Ecto neural progenitor cell (in vitro differentiated cells): ENCODE measurements around the gene SYT6.

Experiments used
- DNase-seq: peaks from one replicate; pipeline ENCODE4 v3.0.0-alpha.2; 2018; ENCODE audit warnings: low spot score

Gene SYT6, protein sequence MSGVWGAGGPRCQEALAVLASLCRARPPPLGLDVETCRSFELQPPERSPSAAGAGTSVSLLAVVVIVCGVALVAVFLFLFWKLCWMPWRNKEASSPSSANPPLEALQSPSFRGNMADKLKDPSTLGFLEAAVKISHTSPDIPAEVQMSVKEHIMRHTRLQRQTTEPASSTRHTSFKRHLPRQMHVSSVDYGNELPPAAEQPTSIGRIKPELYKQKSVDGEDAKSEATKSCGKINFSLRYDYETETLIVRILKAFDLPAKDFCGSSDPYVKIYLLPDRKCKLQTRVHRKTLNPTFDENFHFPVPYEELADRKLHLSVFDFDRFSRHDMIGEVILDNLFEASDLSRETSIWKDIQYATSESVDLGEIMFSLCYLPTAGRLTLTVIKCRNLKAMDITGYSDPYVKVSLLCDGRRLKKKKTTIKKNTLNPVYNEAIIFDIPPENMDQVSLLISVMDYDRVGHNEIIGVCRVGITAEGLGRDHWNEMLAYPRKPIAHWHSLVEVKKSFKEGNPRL

DNA sequence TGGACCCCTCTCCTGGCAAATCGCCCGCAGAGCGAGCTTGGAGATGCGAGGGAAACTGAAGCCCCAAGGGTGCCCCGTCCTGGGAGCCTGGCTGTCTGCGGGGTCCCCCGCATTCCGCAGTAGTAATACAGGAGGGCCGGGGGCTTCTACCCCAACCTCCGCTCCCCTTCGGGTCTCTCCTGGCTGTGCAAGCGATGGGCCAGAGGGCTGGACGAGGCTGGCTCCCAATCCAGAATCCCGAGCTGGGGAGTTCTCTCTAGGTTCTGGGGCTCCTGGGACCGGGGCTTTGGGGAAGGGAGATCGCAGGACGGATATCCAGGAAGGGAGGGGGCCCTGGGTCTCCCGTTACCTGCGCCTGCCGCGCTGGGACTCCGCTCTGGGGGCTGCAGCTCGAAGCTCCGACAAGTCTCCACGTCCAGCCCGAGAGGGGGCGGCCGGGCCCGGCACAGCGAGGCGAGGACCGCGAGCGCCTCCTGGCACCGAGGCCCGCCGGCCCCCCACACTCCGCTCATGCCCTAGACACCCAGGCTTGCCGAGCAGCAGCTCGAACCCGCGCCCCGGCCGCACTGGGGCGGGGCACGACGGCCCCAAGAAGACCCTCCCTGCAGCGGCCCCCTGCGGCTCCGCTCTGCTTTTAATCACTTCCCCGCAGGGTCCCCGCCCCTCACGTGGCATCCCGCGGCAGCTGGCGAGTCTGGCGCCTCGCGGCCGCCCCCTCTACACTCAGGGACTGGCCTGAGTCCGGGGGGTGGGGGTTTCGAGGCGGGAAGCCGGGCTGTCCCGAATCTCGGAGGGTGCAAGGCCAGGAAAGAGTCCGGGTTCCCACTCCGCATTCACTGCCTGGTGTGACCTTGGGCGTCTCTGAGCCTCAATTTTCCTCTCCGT, at the start of gene SYT6:
Gene SYT6, minus strand, starts transcription at position 609 of the 885 bp plus-strand sequence. Its CDS starts 97 bp downstream, at position 512.
- DNase-seq = peak; percentile 65

DNA sequence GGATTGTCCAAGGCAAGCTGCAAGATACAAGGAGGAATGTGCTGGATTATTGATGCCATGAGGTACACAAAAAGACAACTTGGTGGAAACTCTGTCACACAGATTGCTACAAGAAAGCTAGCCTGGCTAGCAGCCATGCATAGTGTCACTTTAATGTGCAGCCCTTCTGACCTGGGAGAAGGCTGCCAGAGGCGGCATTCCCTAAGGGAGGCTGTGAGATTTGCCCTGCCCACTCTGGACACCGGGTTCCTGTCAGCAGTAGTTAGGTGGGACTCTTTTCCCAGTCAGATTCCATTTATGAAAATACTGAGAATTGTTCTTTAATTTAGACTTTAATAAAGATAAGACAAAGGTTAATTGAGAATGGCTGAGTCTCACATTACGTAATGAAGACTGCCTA, 47.8 kb upstream of the SYT6 start:
- DNase-seq = no peak

DNA sequence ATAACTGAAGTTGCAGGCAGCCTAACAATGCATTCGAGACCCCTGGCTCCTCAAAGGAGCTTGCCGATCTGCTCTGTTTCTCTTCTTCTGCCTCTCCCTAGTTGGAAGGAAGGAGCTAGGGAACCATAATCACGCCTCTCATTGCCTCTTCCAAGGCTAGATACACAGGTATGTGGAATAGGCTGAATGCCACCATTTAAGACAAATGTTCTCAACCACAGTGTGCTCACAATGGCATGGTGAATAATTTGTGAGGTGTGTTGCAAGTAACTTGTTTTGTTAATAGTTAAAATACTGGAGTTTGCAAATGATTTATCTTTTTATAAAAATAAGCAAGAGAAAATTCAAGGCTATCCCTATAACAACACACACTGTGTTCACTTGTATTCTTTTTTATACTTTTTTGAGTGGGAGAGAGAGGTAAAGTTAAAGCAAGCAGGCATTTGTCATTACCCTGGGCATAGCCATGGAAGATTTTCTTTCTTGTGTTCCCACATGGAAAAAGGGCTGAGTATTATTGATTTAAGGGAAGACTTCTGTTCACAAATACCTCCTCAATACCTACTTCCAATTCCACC, 45.4 kb upstream of the SYT6 start:
- DNase-seq = no peak

DNA sequence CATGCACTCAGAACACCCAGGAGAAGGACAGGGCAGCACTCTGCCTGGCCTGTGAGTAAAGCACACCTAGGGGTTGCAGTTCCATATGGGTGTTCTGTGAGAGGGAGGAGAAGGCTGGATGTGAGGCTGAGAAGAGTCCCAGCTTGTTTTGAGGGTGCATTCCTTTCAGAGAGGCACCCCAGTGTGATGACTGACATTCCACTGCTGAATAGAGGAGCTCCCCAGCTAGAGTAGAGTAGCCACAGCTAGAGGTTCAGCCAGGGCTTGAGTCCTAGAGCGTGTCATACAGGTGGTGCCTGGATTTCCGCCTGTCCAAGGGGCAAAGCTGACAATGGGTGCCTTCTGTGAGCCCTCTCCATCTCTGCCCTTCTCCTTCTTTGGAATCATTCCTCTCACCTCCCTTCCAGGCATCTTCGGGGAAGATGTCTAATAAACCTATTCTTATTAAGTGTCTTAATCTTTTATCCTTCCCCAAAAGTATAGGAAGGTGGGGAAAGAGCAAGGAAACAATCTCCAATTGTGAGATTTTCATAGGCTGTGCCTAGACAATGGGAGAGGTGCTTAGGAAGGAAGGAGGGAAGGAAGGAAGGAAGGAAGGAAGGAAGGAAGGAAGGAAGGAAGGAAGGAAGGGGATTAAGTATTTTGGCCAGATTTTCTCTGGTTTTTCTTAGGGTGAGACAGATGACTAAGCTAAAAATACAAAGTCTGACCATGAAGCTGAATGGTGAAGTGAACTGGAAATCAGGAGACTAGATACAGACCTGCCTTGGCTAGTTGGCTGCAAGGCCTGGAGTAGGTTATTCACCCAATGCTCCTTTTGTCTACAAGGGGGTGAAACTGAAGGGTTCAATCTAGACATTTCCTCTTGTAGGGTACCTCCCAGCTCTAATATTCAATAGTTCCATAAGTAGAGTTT, 43.6 kb upstream of the SYT6 start:
- DNase-seq = no peak

DNA sequence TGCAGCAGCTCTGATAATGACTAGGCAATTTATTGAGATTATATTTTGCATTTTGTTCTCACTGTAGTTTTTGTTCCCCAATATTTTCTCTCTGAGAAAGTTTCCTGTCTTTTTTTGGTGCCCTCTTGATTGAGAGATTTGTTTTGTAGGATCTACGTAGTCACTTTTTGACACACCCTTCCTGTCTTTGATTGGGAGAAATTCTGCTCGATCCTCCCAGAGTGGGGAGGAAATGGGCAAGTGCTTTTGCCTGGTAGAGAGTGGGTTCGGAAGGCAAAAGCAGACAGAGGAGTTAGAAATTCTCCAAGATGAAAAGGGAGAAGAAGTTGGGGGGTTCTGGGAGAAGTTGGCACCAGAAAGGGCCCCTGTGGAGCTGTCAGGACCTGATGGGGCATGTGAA, 42.1 kb upstream of the SYT6 start:
- DNase-seq = no peak

DNA sequence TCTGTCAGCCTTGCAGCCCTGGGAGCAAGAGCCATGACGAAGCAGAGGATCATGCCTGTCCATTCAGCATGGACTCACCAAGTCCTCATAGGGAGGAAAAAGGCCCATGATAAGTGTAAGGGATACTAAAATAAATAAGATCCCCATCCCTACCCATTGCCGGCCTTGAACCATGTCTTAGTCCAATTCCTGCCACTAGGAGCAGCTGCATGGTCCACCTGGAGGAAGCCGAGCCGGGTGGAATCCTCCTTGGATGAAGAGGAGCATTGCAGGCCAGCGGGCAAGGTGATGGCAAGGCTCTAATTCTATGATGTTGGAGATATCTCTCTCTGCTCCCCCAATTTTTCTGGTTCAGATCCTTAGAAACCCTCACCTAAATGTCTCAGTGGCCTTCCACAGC, 38.7 kb upstream of the SYT6 start:
- no peak for DNase-seq

DNA sequence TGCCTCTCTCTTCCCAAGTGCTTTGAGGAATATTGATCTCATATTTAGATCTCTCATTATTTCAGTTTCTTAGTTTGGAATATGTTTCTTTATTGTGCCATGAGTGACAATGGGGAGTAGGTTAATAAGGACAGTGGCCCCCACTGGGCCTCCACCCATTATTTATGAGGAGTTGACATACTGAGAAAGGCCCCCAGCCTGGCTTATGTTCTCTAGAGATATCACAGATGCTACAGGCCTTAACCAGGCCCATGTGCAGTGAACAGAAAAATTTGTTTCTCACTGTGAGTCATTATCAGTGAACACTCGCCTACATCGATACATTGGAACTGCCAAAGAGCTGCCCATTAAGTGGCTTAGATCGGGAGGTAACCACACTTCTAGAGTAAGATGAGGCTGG, 35.7 kb upstream of the SYT6 start:
- no peak for DNase-seq

DNA sequence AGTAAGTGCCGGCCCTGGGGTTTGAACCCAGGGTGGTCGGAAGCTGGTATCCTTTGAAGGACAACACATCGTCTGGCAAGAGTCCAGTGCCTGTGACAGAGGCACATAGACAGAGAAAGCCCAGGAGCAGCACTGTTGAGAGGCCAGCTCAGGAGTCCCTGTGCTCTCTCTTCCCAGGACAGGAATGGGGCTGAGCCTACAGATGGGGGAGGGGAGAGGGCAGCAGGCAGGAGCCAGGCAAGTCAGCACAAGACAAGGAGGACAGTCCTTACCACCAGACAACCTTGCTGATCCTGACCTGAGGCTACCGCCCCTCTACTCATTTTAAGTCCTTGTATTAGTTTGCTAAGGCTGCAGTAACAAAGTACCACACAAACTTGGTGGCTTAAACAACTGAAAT, 27.7 kb upstream of the SYT6 start:
- DNase-seq = no peak

DNA sequence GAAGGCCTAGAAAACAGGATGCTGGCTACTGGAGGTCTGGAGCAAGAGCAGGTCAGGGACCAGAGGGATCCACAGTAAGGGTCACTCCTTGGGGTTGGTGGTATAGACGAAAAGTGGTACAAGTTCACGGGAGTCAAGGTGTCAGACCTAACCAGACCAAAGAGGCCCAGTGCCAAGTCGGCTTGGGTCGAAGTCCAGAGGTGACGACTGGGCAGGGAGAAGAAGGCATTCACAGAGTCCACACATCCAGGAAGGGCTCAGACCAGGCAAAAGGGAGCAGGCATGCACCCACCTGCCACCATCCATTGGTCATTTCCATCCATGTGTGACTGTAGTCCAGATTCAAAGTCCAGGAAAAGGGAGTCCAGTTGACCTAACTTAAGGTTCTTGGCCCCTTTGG, 27.1 kb upstream of the SYT6 start:
- DNase-seq = no peak

DNA sequence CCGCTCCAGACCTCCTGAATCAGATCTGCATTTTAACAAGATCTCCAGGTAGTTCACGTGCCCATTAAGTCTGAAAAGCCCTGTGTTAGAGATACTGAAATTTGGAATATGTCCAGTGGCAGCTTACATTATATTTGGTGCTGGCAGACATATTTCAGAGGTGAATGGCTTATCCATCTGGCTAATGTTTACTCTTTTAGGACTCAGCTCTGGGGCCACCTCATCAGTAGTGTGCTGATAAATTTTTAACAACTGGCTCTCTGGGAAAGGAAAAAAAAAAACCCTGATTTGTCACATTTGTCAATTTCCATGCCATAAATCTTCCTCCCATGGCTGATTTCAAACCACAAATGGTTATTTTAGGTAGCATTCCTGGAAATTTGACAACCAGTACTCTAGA, 25.3 kb upstream of the SYT6 start:
- no peak for DNase-seq

DNA sequence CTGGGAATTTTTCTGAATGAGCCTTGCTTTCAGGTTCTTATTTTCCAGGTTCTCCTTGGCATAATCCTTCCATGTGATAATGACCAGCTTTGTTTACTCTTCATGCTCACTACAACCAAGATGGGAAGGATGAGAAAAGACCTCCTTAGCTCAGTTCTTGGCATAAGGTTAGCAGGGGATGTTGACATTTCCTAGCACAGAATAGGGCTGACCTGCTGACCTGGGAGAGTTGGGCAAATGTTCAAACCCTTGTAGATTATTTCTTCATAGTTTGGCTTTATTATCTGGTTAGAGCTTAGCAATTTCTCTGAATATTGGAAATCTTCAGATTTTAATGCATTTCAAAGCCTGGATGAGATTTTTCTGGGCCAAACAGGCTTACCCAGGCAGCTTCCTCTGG, 23.6 kb upstream of the SYT6 start:
- no peak for DNase-seq

DNA sequence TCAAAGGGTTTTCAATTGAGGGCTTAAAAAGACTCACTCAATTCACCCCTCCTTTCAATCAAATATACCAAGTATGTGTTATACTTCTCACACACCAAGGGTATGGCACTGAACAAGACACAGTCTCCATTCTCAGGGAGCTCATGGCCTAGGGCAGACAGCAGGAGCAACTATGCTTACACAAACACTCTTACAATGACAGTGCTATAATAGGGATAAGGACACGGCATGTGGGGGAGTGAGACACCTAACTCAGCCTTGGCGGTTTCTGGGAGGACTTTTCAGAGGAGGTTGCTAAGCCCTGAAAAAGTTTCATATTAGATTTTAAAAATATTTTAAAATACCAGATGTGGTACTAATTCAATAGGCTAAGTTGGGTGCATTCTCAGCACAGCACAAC, 22.7 kb upstream of the SYT6 start:
- DNase-seq = no peak

DNA sequence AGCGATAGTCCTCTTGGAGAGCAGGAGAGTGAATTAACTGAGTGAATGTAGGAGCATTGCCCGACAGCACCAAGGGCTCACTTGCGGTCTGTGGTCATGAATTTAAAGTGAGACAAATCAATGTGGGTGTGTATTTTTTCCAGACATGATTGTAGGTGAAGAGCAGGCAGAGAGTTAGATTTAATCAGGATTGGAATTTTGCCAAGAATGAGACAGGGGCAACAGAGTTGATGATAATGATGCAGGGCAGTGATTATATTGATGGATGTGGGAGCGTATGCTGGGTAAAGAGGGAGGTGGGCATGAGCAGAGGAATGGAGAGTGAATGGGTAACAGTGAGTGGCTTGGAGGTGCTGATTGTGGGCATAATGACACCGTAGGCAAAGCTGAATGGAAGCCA, 20.0 kb upstream of the SYT6 start:
- DNase-seq = no peak

DNA sequence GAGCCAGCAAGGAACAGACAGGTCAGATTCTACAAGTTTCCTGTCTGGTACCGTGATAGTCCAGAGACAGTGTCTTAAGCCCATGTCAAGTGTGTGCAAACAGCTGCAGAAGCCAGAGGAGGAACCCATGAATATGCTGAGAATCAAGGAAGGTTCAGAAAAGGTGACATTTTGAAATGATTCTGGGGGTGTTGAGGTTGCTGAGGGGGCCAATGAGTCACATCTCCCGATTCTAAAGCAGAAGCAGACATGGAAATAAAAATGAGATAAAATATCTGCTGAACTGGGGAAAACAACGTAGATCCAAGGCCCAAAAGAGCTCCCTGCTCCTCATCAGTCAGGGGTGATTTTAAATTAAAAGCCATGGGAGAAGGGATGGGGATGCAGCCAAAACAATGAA, 15.8 kb upstream of the SYT6 start:
- DNase-seq = no peak

DNA sequence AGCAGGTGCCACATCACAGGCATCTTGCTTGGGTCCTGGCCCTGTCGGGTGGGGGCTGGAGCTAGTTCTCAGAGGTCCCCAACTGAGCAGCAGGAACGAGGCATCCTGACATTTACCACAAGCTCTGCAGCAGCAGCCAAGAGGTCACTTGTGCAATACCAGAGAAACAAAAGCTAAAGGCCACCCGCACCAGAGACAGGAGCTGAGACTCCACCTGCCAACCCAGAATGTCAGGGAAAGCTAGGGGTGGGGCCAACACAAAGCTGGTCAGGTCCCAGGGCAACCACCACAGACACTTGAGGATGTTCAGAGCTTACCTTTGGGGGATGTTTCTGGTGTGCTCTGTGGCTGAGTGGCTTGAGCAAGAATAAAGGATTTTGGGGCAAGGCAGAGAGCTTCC, 13.6 kb upstream of the SYT6 start:
- DNase-seq = no peak

DNA sequence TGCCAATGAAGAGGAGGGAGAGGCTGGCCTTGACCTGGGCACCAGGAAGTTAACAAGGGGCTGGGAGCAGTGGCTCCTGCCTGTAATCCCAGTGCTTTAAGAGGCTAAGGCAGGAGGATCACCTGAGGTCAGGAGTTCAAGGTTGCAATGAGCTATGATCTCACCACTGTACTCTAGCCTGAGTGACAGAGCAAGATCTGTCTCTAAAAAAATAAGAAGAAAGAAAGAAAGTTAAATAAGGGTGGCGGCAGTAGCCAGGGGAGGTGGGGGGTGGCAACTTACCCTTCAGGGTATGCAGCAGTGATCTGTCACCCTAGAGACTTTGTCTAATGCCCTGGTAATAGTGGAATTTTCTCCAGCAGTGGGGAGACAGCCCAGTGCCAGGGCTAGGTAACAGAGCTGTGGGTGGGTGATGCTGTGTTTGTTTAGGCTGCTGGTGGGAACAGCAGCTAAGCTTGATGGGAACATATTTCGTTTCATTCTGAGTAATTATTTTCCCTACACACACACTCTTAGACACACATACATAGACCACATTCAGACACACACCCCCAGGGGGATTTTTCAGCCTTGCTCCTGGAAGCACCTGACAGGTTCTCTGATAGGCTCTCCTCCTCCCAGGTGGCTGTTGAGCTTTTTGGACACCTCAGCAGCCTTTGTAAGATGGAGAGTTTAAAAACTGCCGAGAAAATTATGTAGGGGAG, 11.3 kb upstream of the SYT6 start:
- no peak for DNase-seq

DNA sequence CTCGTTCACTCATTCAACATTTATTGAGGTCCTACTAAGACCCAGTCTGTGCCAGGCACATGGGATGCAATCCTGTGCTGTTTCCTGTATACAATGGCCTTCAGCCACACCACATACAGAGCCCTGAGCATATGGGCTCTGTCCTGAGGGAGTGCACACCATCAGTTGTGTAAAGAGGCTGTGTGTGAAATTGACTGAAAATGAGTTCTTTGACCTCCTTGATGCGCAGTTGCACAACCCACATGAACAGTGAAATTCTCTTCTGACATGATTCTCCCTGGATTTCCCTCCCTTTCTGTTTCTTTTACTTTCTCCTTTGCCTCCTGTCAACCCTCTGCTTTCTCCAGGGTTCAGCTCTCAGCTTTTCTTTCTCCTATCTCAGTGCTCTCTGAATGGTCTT, 6.3 kb upstream of the SYT6 start:
- no peak for DNase-seq

DNA sequence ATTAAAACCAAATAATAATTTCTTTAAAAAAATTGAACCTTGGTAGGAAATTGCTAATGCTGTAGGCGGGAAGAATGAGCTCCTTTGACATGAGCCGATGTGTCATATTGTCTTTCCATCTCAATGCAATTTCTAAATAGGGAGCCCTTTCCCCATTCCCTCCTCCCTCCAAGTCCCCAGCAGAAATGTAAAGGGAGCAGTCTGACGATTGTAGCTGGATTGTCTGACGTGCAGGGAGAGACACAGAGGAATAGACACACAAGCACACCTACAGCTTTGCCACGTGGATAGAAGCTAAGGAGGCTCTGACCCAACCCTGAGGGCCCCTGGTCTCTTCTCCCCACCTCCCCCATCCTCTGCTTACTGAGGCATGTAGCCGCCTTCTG, 3.6 kb upstream of the SYT6 start:
- no peak for DNase-seq

DNA sequence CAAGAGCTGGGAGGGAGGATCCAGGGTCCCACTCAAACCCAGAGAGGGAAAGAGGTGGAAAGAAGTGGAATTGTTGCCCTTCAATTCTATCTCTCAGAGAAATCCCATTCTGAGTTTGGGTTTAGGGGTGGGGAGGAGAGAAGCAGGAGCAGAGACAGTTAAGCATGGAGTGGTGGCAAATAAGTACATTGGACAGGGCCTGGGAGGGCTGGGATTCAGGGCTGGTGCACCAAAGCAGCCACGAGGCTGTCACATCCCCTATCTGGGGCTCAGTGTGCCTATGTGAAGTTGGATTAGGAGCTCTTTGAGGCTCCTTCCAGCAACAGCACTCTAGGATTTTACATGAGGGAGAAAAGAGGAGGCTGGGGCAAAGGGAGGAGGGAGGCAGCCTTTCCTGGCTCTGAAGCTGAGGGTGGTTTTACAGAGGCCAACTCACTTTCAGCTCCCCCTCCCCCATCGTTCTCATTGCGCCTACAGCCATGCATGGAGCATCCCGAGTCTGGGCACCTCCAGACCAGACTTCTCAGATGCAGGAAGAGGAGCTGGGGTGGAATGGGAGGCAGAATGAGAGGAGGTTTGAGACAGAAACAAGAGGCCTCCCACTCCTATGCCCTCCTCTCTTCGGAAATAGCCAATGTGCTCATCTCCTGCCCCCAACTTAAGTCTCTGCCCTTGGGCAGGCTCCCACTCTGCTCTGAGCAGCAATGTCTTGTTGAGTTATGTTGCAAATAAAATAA, 3.0 kb upstream of the SYT6 start:
- no peak for DNase-seq

DNA sequence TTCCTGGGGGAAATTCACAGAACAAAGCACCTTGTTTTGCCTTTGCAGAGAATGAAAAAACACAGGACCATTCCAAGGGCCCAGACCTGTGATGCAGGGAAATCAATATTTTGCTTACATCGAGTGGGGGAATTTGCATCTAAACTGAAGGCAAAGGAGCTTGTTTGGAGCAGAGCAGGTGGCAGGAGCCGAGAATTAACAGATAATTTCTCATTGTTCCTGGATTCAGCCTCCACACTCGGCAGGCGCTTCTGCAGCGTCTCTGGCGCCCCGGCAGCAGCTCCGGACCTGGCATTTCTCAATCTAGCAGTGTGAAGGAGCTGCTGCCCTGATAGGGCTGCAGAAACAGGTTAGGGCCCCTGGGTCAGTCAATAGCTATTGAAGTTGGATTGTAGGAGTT, 2.0 kb upstream of the SYT6 start:
- DNase-seq = no peak

DNA sequence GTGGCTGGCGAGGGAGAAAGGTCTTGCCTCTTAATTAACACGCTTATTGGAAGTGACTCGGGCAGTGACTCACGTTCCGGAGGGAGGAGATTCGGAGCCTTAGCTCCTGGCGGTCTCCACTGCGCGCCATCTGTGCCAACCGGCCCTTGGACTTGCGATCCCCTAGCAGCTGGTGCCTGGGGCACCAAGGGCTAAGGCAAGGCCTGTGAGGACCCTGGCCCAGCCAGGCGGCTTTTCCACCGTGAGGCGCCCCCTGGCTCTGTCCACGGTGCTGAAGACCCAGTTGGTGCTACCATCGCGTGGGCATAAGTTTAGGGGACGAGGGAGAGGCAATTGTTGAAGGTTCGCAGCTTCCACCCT, 1.3 kb upstream of the SYT6 start:
- DNase-seq = peak; percentile 82
